Trophoblast cell (in vitro differentiated cells and primary cell): Measurements from ENCODE around the gene CUEDC1.

Experiments
- DNase-seq, 2 donors: peaks; one replicate each; pipeline ENCODE4 v3.0.0-alpha.2; 2016
- H2AFZ ChIP-seq: 2 replicates; pipeline ENCODE4 v1.6.1; 2013; ENCODE audit warnings: low read length, moderate library complexity, mild to moderate bottlenecking; ENCODE audit not compliant: insufficient read depth, poor library complexity
- H2AK5ac ChIP-seq: 2 replicates; pipeline ENCODE4 v1.6.1; 2013; ENCODE audit warnings: mild to moderate bottlenecking, low read length
- H2BK120ac ChIP-seq: 2 replicates; pipeline ENCODE4 v1.6.1; 2013; ENCODE audit warnings: low read length, mild to moderate bottlenecking, moderate library complexity; ENCODE audit not compliant: insufficient read depth, poor library complexity
- H2BK12ac ChIP-seq: 2 replicates; pipeline ENCODE4 v1.6.1; 2013; ENCODE audit warnings: mild to moderate bottlenecking, low read length, moderate library complexity
- H2BK5ac ChIP-seq: 2 replicates; pipeline ENCODE4 v1.6.1; 2013; ENCODE audit warnings: low read length, low read depth, moderate library complexity, mild to moderate bottlenecking; ENCODE audit not compliant: poor library complexity
- H3K14ac ChIP-seq: 2 replicates; pipeline ENCODE4 v1.6.1; 2013; ENCODE audit warnings: mild to moderate bottlenecking, low read length
- H3K18ac ChIP-seq: 2 replicates; pipeline ENCODE4 v1.6.1; 2013; ENCODE audit warnings: mild to moderate bottlenecking, low read length
- H3K23ac ChIP-seq: 2 replicates; pipeline ENCODE4 v1.6.1; 2013; ENCODE audit warnings: low read length
- H3K27ac ChIP-seq: 2 replicates; pipeline ENCODE4 v1.5.1; 2013; ENCODE audit warnings: low read depth, mild to moderate bottlenecking, inconsistent platforms, low read length, moderate library complexity
- H3K27me3 ChIP-seq: 2 replicates; pipeline ENCODE4 v1.6.1; 2013; ENCODE audit warnings: inconsistent platforms, mild to moderate bottlenecking, low read length, moderate library complexity; ENCODE audit not compliant: insufficient read depth
- H3K36me3 ChIP-seq, 2 experiments: 1 replicate in 1 of 2; 2 replicates in 1 of 2; pipeline ENCODE4 v1.6.1; 2013; ENCODE audit warnings: low read length in 2 of 2, mild to moderate bottlenecking in 2 of 2, moderate library complexity in 1 of 2; ENCODE audit not compliant: insufficient read depth in 2 of 2, control insufficient read depth in 1 of 2
- H3K4ac ChIP-seq: 2 replicates; pipeline ENCODE4 v1.6.1; 2013; ENCODE audit warnings: low read depth, mild to moderate bottlenecking, low read length, moderate library complexity
- H3K4me1 ChIP-seq, 2 experiments: 1 replicate in 1 of 2; 2 replicates in 1 of 2; pipeline ENCODE4 v1.6.1; 2013; ENCODE audit warnings: low read length in 2 of 2, mild to moderate bottlenecking in 2 of 2, moderate library complexity in 1 of 2; ENCODE audit not compliant: insufficient read depth in 2 of 2, control insufficient read depth in 1 of 2
- H3K4me2 ChIP-seq: 2 replicates; pipeline ENCODE4 v1.6.1; 2013; ENCODE audit warnings: inconsistent platforms, mild to moderate bottlenecking, low read length, moderate library complexity
- H3K4me3 ChIP-seq: 2 replicates; pipeline ENCODE4 v1.5.1; 2013; ENCODE audit warnings: mild to moderate bottlenecking, low read depth, low read length, inconsistent platforms
- H3K79me1 ChIP-seq: one replicate; pipeline ENCODE4 v1.6.1; 2013; ENCODE audit warnings: low read length
- H3K79me2 ChIP-seq: 2 replicates; pipeline ENCODE4 v1.6.1; 2013; ENCODE audit warnings: low read length, mild to moderate bottlenecking; ENCODE audit not compliant: control insufficient read depth, insufficient read depth, poor library complexity
- H3K9ac ChIP-seq: 2 replicates; pipeline ENCODE4 v1.6.1; 2013; ENCODE audit warnings: mild to moderate bottlenecking, low read length
- H3K9me3 ChIP-seq: 2 replicates; pipeline ENCODE4 v1.6.1; 2013; ENCODE audit warnings: low read depth, mild to moderate bottlenecking, control low read depth, inconsistent platforms, low read length; ENCODE audit not compliant: insufficient read depth
- H4K12ac ChIP-seq: 2 replicates; pipeline ENCODE4 v1.6.1; 2013; ENCODE audit warnings: low read depth, mild to moderate bottlenecking, low read length, moderate library complexity
- H4K8ac ChIP-seq: 2 replicates; pipeline ENCODE4 v1.6.1; 2013; ENCODE audit warnings: low read depth, mild to moderate bottlenecking, low read length, moderate library complexity
- H4K91ac ChIP-seq: one replicate; pipeline ENCODE4 v1.6.1; 2013; ENCODE audit warnings: low read depth, mild to moderate bottlenecking, low read length, moderate library complexity
- WGBS: extraction: QIAGEN DNeasy Blood & Tissue Kit; methylation state at CpG from one replicate; pipeline ENCODE4 v1.1.7; 2013; ENCODE audit warnings: missing lambda C conversion rate; ENCODE audit not compliant: insufficient read length, insufficient coverage; ENCODE audit errors: extremely low coverage; 5-methylcytosine and 5-hydroxymethylcytosine counted together

CUEDC1 gene

DNA sequence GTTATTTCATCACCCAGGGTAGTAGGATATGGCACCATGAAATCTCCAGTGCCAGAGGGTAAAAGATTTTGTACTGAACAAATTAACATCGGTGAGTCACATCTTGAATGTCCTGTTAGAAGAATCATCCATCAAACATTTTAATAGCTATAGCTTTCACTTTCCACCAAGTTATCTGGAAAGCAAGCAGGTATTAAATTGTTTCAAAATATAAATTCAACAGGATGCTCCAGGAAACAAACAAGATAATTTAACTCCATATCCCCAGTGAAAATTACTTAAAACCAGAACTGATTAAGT lies 30.4 kb upstream of the CUEDC1 start:
- no peaks in the 10 kb centered on the region for H3K9me3 ChIP-seq
- H3K18ac ChIP-seq: no peak overlapping the region
- no peak overlapping the region for H2AK5ac ChIP-seq
- no peak overlapping the region for H2AFZ ChIP-seq
- H3K23ac ChIP-seq: no peak overlapping the region
- no peak overlapping the region for H2BK12ac ChIP-seq
- no CpG with 5 or more reads among the region's 1 CpG for WGBS
- no peak overlapping the region for H3K9ac ChIP-seq
- H3K79me2 ChIP-seq: peaks cover 13% of the 10 kb centered on the region
- no peak overlapping the region for H3K4me2 ChIP-seq
- H2BK120ac ChIP-seq: no peak overlapping the region
- peak in 1 of 2 donors; percentile 50 for DNase-seq
- peaks cover 3 to 6% of the 10 kb centered on the region in 2 experiments for H3K4me1 ChIP-seq
- no peaks in the 10 kb centered on the region for H3K27me3 ChIP-seq
- H4K12ac ChIP-seq: no peak overlapping the region
- H3K79me1 ChIP-seq: peaks cover 15% of the 10 kb centered on the region
- no peak overlapping the region for H3K4ac ChIP-seq
- no peak overlapping the region for H4K91ac ChIP-seq
- H3K27ac ChIP-seq: no peak overlapping the region
- H4K8ac ChIP-seq: no peak overlapping the region
- H3K4me3 ChIP-seq: no peak overlapping the region
- H3K14ac ChIP-seq: no peak overlapping the region
- H2BK5ac ChIP-seq: no peak overlapping the region
- H3K36me3 ChIP-seq: peaks cover 6 to 7% of the 10 kb centered on the region in 2 experiments

DNA sequence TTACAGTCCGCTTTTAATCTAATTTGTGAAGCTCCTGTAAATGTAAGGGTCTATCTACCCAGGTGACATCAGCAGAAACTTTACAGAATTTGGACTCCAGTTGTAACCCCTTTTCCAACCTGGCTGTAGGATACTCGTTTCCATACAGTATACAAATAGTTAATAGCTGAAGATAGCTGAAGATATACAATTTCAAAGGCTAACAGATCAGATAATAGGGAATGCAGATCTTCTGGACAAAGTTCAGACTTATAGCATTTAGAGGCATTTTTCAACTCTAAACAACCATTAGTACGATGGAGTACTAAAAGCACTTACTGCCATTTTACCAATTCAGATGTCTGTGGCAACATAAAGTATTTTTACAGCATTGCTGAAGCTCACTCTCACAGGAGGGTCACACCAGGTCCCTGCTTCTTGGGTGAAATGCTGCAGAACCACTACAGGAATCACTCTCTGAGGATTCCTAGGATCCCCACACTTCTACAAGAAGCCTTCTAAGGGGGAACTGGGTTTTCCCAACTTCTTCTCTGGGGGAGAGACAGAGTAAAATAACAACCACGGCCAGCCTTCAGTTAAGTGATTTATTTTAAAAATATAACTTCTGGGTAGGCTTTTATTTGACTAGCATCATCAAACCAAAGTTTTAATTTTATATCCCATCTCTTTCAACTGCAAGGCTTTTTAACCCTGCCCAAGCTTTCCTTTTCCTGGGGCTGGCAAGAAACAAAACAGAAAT lies 29.9 kb upstream of the CUEDC1 start:
- Histone ChIP-seq H3K4me2 (peak overlapping the region; percentile 23), H3K14ac (no peak overlapping the region), H3K79me2 (peaks cover 13% of the 10 kb centered on the region), H3K27me3 (no peaks in the 10 kb centered on the region), H2AK5ac (no peak overlapping the region), H2BK5ac (no peak overlapping the region), H3K4ac (no peak overlapping the region), H3K4me1 (peaks cover 3 to 6% of the 10 kb centered on the region in 2 experiments), H2BK120ac (no peak overlapping the region), H3K18ac (no peak overlapping the region), H3K27ac (no peak overlapping the region), H4K91ac (no peak overlapping the region), H3K9me3 (no peaks in the 10 kb centered on the region), H2AFZ (no peak overlapping the region), H4K12ac (no peak overlapping the region), H2BK12ac (no peak overlapping the region), H3K4me3 (no peak overlapping the region), H3K79me1 (peaks cover 15% of the 10 kb centered on the region), H3K9ac (no peak overlapping the region), H3K23ac (no peak overlapping the region), H3K36me3 (peaks cover 6 to 10% of the 10 kb centered on the region in 2 experiments), H4K8ac (no peak overlapping the region)
- DNase-seq: peak; percentile 28 to 55
- no CpG with 5 or more reads among the region's 4 CpGs for WGBS

DNA sequence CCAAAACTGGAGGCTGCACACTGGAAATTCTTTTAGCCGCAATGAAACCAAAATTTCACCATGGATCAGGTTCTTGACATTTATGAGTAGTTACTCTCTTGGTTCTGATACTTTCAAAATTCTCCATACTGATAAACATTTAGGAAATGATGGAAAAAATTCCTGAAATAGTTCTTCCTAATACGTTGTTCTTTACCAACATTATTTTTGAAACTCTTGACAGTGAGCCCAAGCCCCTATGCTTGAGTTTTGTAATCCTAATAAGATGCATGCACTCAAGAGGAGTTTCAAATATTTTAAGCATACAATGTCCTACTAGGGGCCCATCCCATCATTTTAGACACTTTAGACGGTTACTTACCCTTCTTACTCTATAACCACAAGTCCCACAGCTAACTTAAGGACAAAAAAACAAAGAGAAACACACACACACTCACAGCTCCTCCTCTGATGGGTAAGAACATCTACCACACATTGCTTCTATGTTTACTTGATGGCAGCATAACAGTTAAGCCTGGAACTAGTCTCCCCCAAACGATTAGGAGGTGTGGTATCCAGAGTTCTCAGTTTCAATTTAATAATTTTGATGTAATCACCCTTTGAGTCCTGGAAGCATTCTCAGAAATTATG lies 29.2 kb upstream of the CUEDC1 start:
- Histone ChIP-seq H2BK12ac (no peak overlapping the region), H3K4me3 (no peak overlapping the region), H4K91ac (no peak overlapping the region), H2AK5ac (no peak overlapping the region), H2BK5ac (no peak overlapping the region), H3K23ac (no peak overlapping the region), H3K4me1 (peaks cover 3 to 6% of the 10 kb centered on the region in 2 experiments), H2AFZ (no peak overlapping the region), H2BK120ac (no peak overlapping the region), H3K79me1 (peaks cover 15% of the 10 kb centered on the region), H3K9ac (no peak overlapping the region), H3K4ac (no peak overlapping the region), H4K8ac (no peak overlapping the region), H4K12ac (no peak overlapping the region), H3K14ac (no peak overlapping the region), H3K79me2 (peaks cover 13% of the 10 kb centered on the region), H3K27ac (no peak overlapping the region), H3K18ac (no peak overlapping the region), H3K36me3 (peaks cover 9 to 13% of the 10 kb centered on the region in 2 experiments), H3K9me3 (no peaks in the 10 kb centered on the region), H3K27me3 (no peaks in the 10 kb centered on the region), H3K4me2 (no peak overlapping the region)
- peak; percentile 4 to 66 for DNase-seq
- WGBS: no CpG with 5 or more reads among the region's 4 CpGs

DNA sequence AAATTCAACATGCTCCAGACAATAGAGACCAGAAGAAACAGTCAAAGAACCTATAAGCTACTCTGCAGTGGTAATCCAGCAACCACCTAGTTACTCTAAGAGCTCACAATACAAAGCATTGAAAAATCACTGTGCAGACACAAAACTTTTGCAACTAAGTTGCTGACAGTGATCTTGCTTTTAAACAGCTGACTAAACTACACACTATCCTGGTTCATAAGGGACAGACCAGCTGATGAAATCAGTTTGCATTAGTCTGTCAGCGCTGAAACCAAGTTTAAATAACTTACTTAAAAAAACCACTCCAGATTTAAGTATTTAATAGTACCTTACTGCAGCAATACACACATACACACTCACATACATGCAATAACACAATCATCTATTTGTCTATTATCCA lies 28.2 kb upstream of the CUEDC1 start:
- no peak overlapping the region for H4K91ac ChIP-seq
- H2AK5ac ChIP-seq: no peak overlapping the region
- no peak overlapping the region for H3K4me2 ChIP-seq
- H3K36me3 ChIP-seq: peaks cover 12 to 16% of the 10 kb centered on the region in 2 experiments
- no peak overlapping the region for H3K14ac ChIP-seq
- no CpG with 5 or more reads among the region's 1 CpG for WGBS
- H4K12ac ChIP-seq: no peak overlapping the region
- H4K8ac ChIP-seq: no peak overlapping the region
- no peak overlapping the region for H2AFZ ChIP-seq
- H3K27ac ChIP-seq: no peak overlapping the region
- H3K18ac ChIP-seq: no peak overlapping the region
- H3K9ac ChIP-seq: no peak overlapping the region
- H3K79me2 ChIP-seq: peaks cover 12% of the 10 kb centered on the region
- H2BK5ac ChIP-seq: no peak overlapping the region
- DNase-seq: no peak
- no peak overlapping the region for H3K4me3 ChIP-seq
- H2BK120ac ChIP-seq: no peak overlapping the region
- H3K23ac ChIP-seq: no peak overlapping the region
- peaks cover 13% of the 10 kb centered on the region for H3K79me1 ChIP-seq
- H2BK12ac ChIP-seq: no peak overlapping the region
- no peaks in the 10 kb centered on the region for H3K9me3 ChIP-seq
- no peak overlapping the region for H3K4ac ChIP-seq
- H3K27me3 ChIP-seq: no peaks in the 10 kb centered on the region
- peaks cover 0 to under 1% of the 10 kb centered on the region in 2 experiments for H3K4me1 ChIP-seq
